UCSD-AML1 (cell line): ENCODE results near the gene FKBP6.
A peak's percentile ranks its signal among the peaks of the same experiment; 100 is the strongest.
"Not testable (repeated sequence)": the region's sequence is repeated elsewhere in the genome, so short reads cannot be mapped to it uniquely, and the experiment has no call there.

ENCODE experiments used
- DNase-seq: peaks from one replicate; lab custom pipeline; 2025; ENCODE audit not compliant: unreplicated experiment; lab: John Stamatoyannopoulos, UW

FKBP6 gene

GRCh38 chr7:73327922-73328321, at the start of gene FKBP6, which contains the start of gene TRIM50:
FKBP6 (plus strand) TSS chr7:73328161; CDS start chr7:73328429, 268 bp downstream.
TRIM50 (minus strand) TSS chr7:73328082; CDS start chr7:73324787, 3,295 bp downstream.
- not testable (repeated sequence) for DNase-seq

- DNase-seq: not testable (repeated sequence)
These were observed 30.7 kb upstream of the FKBP6 start for GRCh38 chr7:73297235-73297634.

GRCh38 chr7:73297706-73298105, 30.3 kb upstream of the FKBP6 start:
- not testable (repeated sequence) for DNase-seq

GRCh38 chr7:73299812-73300211, 28.1 kb upstream of the FKBP6 start:
- not testable (repeated sequence) for DNase-seq

GRCh38 chr7:73301108-73301507, 26.9 kb upstream of the FKBP6 start:
- DNase-seq: not testable (repeated sequence)

GRCh38 chr7:73302846-73303245, 25.1 kb upstream of the FKBP6 start:
- not testable (repeated sequence) for DNase-seq

GRCh38 chr7:73303546-73303945, 24.4 kb upstream of the FKBP6 start:
- no peak for DNase-seq

- DNase-seq: no peak
These were observed 23.9 kb upstream of the FKBP6 start for GRCh38 chr7:73304071-73304470.

GRCh38 chr7:73304612-73305387, 23.2 kb upstream of the FKBP6 start:
- not testable (repeated sequence) for DNase-seq

- DNase-seq: no peak
These were observed 20.5 kb upstream of the FKBP6 start for GRCh38 chr7:73307436-73307835.

- no peak for DNase-seq
These were observed 19.8 kb upstream of the FKBP6 start for GRCh38 chr7:73308074-73308664.

GRCh38 chr7:73308665-73309214, 19.2 kb upstream of the FKBP6 start, which contains the start of gene NSUN5:
NSUN5 (minus strand) TSS chr7:73308826; CDS start chr7:73308790, 36 bp downstream.
- peak; percentile 75 for DNase-seq

GRCh38 chr7:73311421-73311820, 16.5 kb upstream of the FKBP6 start:
- DNase-seq: not testable (repeated sequence)

GRCh38 chr7:73312831-73313520, 15.0 kb upstream of the FKBP6 start:
- DNase-seq: no peak

GRCh38 chr7:73313521-73313906, 14.4 kb upstream of the FKBP6 start:
- DNase-seq: no peak

GRCh38 chr7:73314271-73314670, 13.7 kb upstream of the FKBP6 start:
- DNase-seq: no peak

GRCh38 chr7:73316521-73316920, 11.4 kb upstream of the FKBP6 start:
- no peak for DNase-seq

- not testable (repeated sequence) for DNase-seq
These were observed 9.2 kb upstream of the FKBP6 start for GRCh38 chr7:73318656-73319204.

GRCh38 chr7:73319541-73319940, 8.4 kb upstream of the FKBP6 start:
- not testable (repeated sequence) for DNase-seq

- DNase-seq: not testable (repeated sequence)
These were observed 8.0 kb upstream of the FKBP6 start for GRCh38 chr7:73320009-73320408.
